K562 (cell line): ENCODE measurements around the gene IL10. TPM values are rescaled to one million over a fixed set of nuclear protein-coding genes. Genes with fewer than 3 reads are reported as not detected.

Experiments
- ARID3A ChIP-seq: IDR thresholded peaks from 2 replicates; pipeline ENCODE4 v1.6.1; 2012; ENCODE audit warnings: low read depth, low read length, improper control_type of control experiment, borderline replicate concordance
- CREM ChIP-seq: IDR thresholded peaks from 2 replicates; pipeline ENCODE4 v1.6.1; 2014; ENCODE audit warnings: antibody characterized with exemption, low read depth
- DACH1 ChIP-seq: fragments of 450-650 bp; IDR thresholded peaks from 2 replicates; pipeline ENCODE4 v1.6.1; 2018; ENCODE audit not compliant: partially characterized antibody
- ILF3 ChIP-seq: fragments of 450-650 bp; IDR thresholded peaks from 2 replicates; pipeline ENCODE4 v1.6.1; 2018; ENCODE audit warnings: antibody characterized with exemption, mild to moderate bottlenecking, moderate library complexity, borderline replicate concordance
- KAT2B ChIP-seq: IDR thresholded peaks from one replicate; pipeline ENCODE4 v1.6.1; 2012; ENCODE audit warnings: low read depth, mild to moderate bottlenecking, control low read depth, inconsistent platforms, low read length, moderate library complexity
- MTA1 ChIP-seq: fragments of 450-650 bp; IDR thresholded peaks from 2 replicates; pipeline ENCODE4 v1.6.1; 2017; ENCODE audit warnings: borderline replicate concordance
- POLR2AphosphoS5 ChIP-seq: IDR thresholded peaks from 2 replicates; pipeline ENCODE4 v1.6.1; 2011; ENCODE audit warnings: mild to moderate bottlenecking, low read depth, low read length, moderate library complexity; ENCODE audit not compliant: control insufficient read depth, insufficient read depth
- SIN3A ChIP-seq, 2 experiments: fragments of 150-350 bp in 1 of 2; IDR thresholded peaks; 2 replicates each; pipeline ENCODE4 v1.6.1; 2011 to 2016; ENCODE audit warnings: borderline replicate concordance in 2 of 2, low read depth in 2 of 2, low read length in 2 of 2, mild to moderate bottlenecking in 2 of 2, moderate library complexity in 2 of 2; ENCODE audit not compliant: control insufficient read depth in 1 of 2
- ZBTB7A ChIP-seq: IDR thresholded peaks from 2 replicates; pipeline ENCODE4 v1.6.1; 2011; ENCODE audit warnings: low read depth, mild to moderate bottlenecking, low read length, moderate library complexity, borderline replicate concordance; ENCODE audit not compliant: control insufficient read depth
- polyA plus RNA-seq, 8 experiments: library from polyadenylated mRNA; depleted of rRNA in 4 of 8; stranded (reverse) in 5 of 8; unstranded in 3 of 8; fragments of >200 nt; fragmentation: Nextera tagmentation in 2 of 8; fragmentation: Illumina TruSeq in 1 of 8; extraction: Ambion mirVana in 2 of 8; extraction: Trizol in 1 of 8; gene quantifications; 2 replicates each; pipeline versions ENCODE4 v1.2.1 to v1.2.3, GENCODE V29; 2011 to 2014; ENCODE audit warnings: inconsistent platforms in 1 of 8, missing spikeins in 1 of 8
- total RNA-seq, 7 experiments: library from RNA; depleted of rRNA in 6 of 7; stranded (reverse); fragments of >200 nt in 6 of 7; fragmentation: Illumina TruSeq in 2 of 7; extraction: Trizol in 2 of 7; gene quantifications; 2 replicates each; pipeline versions ENCODE4 v1.2.1 to v1.2.3, GENCODE V29; 2011 to 2021; ENCODE audit warnings: low replicate concordance in 1 of 7
- TF ChIP-seq, protein P1 (sequence below), 2 experiments: fragments of 200-800 bp in 1 of 2; sonication (Bioruptor generic) in 1 of 2; sonication (generic) in 1 of 2; formaldehyde crosslinking in 1 of 2; IDR thresholded peaks in 1 of 2; conservative IDR thresholded peaks in 1 of 2; 2 replicates each; pipeline versions ENCODE4 v1.5.0 to v1.6.1; 2016 to 2020; ENCODE audit warnings: missing compliant biosample characterization in 1 of 2, missing genetic modification characterization in 1 of 2, missing genetic modification reagents in 1 of 2
- TF ChIP-seq, protein P2 (sequence below): fragments of 200-600 bp; sonication (generic); IDR thresholded peaks from one replicate; pipeline ENCODE4 v1.6.1; 2012; ENCODE audit warnings: mild to moderate bottlenecking, low read depth, low read length, inconsistent platforms

Gene IL10
- total and polyA plus RNA-seq, 9 of the 15 experiments (the other 6 are each of a cell fraction or from before 2014, with no cell fraction given) = 0.29 TPM; not detected in 8

GRCh38 chr1:206735553-206736031 lies 36.7 kb downstream of the IL10 start (continued):
- TF ChIP-seq ARID3A (no peak), CREM (peak; percentile 59; the same call in 1 of the 2 replicates), DACH1 (peak; percentile 43), ZBTB7A (peak; percentile 66; the same call in 1 of the 2 replicates), POLR2AphosphoS5 (peak; percentile 95), SIN3A (IDR thresholded peaks at IDR 0.05; ENCODE audit: borderline replicate concordance in 2 of 2, control insufficient read depth in 1 of 2, low read depth in 2 of 2, low read length in 2 of 2) (no peak), KAT2B (no peak), ILF3 (0 out of 2 replicates have a peak, but pooled peaks have one; percentile 31), MTA1 (peak; percentile 59; the same call in 1 of the 2 replicates)
- TF ChIP-seq, protein P1, sequence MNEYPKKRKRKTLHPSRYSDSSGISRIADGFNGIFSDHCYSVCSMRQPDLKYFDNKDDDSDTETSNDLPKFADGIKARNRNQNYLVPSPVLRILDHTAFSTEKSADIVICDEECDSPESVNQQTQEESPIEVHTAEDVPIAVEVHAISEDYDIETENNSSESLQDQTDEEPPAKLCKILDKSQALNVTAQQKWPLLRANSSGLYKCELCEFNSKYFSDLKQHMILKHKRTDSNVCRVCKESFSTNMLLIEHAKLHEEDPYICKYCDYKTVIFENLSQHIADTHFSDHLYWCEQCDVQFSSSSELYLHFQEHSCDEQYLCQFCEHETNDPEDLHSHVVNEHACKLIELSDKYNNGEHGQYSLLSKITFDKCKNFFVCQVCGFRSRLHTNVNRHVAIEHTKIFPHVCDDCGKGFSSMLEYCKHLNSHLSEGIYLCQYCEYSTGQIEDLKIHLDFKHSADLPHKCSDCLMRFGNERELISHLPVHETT (CRISPR knock-in tag; conservative IDR thresholded peaks at IDR 0.05 in 1 of 2, IDR thresholded peaks at IDR 0.05 in 1 of 2) = peak in 1 of 2 experiments; percentile 84; a peak in 2 of 4 replicates
- TF ChIP-seq, protein P2, sequence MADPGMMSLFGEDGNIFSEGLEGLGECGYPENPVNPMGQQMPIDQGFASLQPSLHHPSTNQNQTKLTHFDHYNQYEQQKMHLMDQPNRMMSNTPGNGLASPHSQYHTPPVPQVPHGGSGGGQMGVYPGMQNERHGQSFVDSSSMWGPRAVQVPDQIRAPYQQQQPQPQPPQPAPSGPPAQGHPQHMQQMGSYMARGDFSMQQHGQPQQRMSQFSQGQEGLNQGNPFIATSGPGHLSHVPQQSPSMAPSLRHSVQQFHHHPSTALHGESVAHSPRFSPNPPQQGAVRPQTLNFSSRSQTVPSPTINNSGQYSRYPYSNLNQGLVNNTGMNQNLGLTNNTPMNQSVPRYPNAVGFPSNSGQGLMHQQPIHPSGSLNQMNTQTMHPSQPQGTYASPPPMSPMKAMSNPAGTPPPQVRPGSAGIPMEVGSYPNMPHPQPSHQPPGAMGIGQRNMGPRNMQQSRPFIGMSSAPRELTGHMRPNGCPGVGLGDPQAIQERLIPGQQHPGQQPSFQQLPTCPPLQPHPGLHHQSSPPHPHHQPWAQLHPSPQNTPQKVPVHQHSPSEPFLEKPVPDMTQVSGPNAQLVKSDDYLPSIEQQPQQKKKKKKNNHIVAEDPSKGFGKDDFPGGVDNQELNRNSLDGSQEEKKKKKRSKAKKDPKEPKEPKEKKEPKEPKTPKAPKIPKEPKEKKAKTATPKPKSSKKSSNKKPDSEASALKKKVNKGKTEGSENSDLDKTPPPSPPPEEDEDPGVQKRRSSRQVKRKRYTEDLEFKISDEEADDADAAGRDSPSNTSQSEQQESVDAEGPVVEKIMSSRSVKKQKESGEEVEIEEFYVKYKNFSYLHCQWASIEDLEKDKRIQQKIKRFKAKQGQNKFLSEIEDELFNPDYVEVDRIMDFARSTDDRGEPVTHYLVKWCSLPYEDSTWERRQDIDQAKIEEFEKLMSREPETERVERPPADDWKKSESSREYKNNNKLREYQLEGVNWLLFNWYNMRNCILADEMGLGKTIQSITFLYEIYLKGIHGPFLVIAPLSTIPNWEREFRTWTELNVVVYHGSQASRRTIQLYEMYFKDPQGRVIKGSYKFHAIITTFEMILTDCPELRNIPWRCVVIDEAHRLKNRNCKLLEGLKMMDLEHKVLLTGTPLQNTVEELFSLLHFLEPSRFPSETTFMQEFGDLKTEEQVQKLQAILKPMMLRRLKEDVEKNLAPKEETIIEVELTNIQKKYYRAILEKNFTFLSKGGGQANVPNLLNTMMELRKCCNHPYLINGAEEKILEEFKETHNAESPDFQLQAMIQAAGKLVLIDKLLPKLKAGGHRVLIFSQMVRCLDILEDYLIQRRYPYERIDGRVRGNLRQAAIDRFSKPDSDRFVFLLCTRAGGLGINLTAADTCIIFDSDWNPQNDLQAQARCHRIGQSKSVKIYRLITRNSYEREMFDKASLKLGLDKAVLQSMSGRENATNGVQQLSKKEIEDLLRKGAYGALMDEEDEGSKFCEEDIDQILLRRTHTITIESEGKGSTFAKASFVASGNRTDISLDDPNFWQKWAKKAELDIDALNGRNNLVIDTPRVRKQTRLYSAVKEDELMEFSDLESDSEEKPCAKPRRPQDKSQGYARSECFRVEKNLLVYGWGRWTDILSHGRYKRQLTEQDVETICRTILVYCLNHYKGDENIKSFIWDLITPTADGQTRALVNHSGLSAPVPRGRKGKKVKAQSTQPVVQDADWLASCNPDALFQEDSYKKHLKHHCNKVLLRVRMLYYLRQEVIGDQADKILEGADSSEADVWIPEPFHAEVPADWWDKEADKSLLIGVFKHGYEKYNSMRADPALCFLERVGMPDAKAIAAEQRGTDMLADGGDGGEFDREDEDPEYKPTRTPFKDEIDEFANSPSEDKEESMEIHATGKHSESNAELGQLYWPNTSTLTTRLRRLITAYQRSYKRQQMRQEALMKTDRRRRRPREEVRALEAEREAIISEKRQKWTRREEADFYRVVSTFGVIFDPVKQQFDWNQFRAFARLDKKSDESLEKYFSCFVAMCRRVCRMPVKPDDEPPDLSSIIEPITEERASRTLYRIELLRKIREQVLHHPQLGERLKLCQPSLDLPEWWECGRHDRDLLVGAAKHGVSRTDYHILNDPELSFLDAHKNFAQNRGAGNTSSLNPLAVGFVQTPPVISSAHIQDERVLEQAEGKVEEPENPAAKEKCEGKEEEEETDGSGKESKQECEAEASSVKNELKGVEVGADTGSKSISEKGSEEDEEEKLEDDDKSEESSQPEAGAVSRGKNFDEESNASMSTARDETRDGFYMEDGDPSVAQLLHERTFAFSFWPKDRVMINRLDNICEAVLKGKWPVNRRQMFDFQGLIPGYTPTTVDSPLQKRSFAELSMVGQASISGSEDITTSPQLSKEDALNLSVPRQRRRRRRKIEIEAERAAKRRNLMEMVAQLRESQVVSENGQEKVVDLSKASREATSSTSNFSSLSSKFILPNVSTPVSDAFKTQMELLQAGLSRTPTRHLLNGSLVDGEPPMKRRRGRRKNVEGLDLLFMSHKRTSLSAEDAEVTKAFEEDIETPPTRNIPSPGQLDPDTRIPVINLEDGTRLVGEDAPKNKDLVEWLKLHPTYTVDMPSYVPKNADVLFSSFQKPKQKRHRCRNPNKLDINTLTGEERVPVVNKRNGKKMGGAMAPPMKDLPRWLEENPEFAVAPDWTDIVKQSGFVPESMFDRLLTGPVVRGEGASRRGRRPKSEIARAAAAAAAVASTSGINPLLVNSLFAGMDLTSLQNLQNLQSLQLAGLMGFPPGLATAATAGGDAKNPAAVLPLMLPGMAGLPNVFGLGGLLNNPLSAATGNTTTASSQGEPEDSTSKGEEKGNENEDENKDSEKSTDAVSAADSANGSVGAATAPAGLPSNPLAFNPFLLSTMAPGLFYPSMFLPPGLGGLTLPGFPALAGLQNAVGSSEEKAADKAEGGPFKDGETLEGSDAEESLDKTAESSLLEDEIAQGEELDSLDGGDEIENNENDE = no peak
